A549 (cell line): ENCODE measurements around the gene TWIST2. TPM values are rescaled to one million over a fixed set of nuclear protein-coding genes. Genes with fewer than 3 reads are reported as not detected.

Source experiments
- ATAC-seq, 2 experiments: fragments of 200-7000 bp in 1 of 2; fragments of >200 bp in 1 of 2; cut with Nextera tagmentation in 1 of 2; cut with Tn5 transposase in 1 of 2; 3 replicates each; pipeline versions ENCODE4 v1.8.0 to v1.9.1; 2018 to 2020; ENCODE audit warnings: mild to moderate bottlenecking in 1 of 2, moderate library complexity in 1 of 2
- CTCF ChIA-PET: fragments of 300-600 bp; sonication (Branson Sonifier 250); formaldehyde crosslinking; extraction: SDS; loops from one replicate; lab custom pipeline; 2021; ENCODE audit warnings: antibody characterized with exemption, inconsistent platforms; lab: Yijun Ruan, JAX
- POLR2A ChIA-PET: fragments of 350-600 bp; formaldehyde crosslinking; extraction: SDS; loops from one replicate; lab custom pipeline; 2021; ENCODE audit warnings: antibody characterized with exemption, inconsistent platforms; lab: Yijun Ruan, JAX
- DNase-seq, 2 experiments: peaks; one replicate each; pipeline versions ENCODE4 v3.0.0 to v3.0.0-alpha.2; 2011 to 2016; ENCODE audit warnings: low read depth in 1 of 2, low spot score in 1 of 2
- FAIRE-seq: peaks from 2 replicates; lab custom pipeline; 2011; peaks lifted over from hg19 to GRCh38; lab: Jason Lieb, UNC
- H3K27ac ChIP-seq, 2 experiments: fragments of >200 bp; sonication (Bioruptor Twin); formaldehyde crosslinking; 3 replicates each; pipeline ENCODE4 v1.5.1; 2016 to 2017
- H3K4me1 ChIP-seq: fragments of >200 bp; sonication (Bioruptor Twin); formaldehyde crosslinking; 3 replicates; pipeline ENCODE4 v1.6.1; 2016
- H3K4me2 ChIP-seq: fragments of >200 bp; sonication (Bioruptor Twin); formaldehyde crosslinking; 3 replicates; pipeline ENCODE4 v1.6.1; 2016
- H3K4me3 ChIP-seq: fragments of >200 bp; sonication (Bioruptor Twin); formaldehyde crosslinking; 3 replicates; pipeline ENCODE4 v1.5.1; 2016
- H3K9me3 ChIP-seq: fragments of >200 bp; sonication (Bioruptor Twin); formaldehyde crosslinking; 3 replicates; pipeline ENCODE4 v1.6.1; 2016
- CBX8 ChIP-seq: fragments of 200-600 bp; sonication (generic); IDR thresholded peaks from 2 replicates; pipeline ENCODE4 v1.6.1; 2016
- E2F6 ChIP-seq: IDR thresholded peaks from 2 replicates; pipeline ENCODE4 v1.6.1; 2012; ENCODE audit warnings: low read depth, borderline replicate concordance
- EHF ChIP-seq: fragments of 250-450 bp; sonication (Bioruptor Pico); IDR thresholded peaks from 2 replicates; pipeline ENCODE4 v1.5.0; 2020; ENCODE audit warnings: mild to moderate bottlenecking
- HES2 ChIP-seq: fragments of >200 bp; sonication (Bioruptor Twin); formaldehyde crosslinking; IDR thresholded peaks from 2 replicates; pipeline ENCODE4 v1.6.1; 2016
- HEYL ChIP-seq: fragments of 250-450 bp; sonication (Bioruptor Pico); IDR thresholded peaks from 2 replicates; pipeline ENCODE4 v1.8.0; 2021; ENCODE audit warnings: mild to moderate bottlenecking, moderate library complexity
- HOXA7 ChIP-seq: fragments of 250-450 bp; sonication (Bioruptor Pico); IDR thresholded peaks from 2 replicates; pipeline ENCODE4 v1.5.0; 2020; ENCODE audit warnings: mild to moderate bottlenecking, moderate library complexity
- HOXB5 ChIP-seq: fragments of 250-450 bp; sonication (Bioruptor Pico); IDR thresholded peaks from 2 replicates; pipeline ENCODE4 v1.5.0; 2020; ENCODE audit warnings: mild to moderate bottlenecking, moderate library complexity
- KDM1A ChIP-seq: fragments of 200-600 bp; sonication (generic); IDR thresholded peaks from 2 replicates; pipeline ENCODE4 v1.6.1; 2016; ENCODE audit warnings: low read depth, mild to moderate bottlenecking
- KDM5A ChIP-seq: fragments of 200-600 bp; sonication (generic); IDR thresholded peaks from 2 replicates; pipeline ENCODE4 v1.6.1; 2016; ENCODE audit warnings: antibody characterized with exemption, mild to moderate bottlenecking
- NR3C1 ChIP-seq: fragments of >200 bp; sonication (Bioruptor Twin); formaldehyde crosslinking; IDR thresholded peaks from 3 replicates; pipeline ENCODE4 v1.6.1; 2017
- RAD21 ChIP-seq, 2 experiments: fragments of >200 bp in 1 of 2; sonication (Bioruptor Twin) in 1 of 2; formaldehyde crosslinking in 1 of 2; IDR thresholded peaks in 1 of 2; conservative IDR thresholded peaks in 1 of 2; 2 replicates in 1 of 2; 3 replicates in 1 of 2; pipeline ENCODE4 v1.6.1; 2012 to 2018; ENCODE audit warnings: inconsistent platforms in 1 of 2
- RARB ChIP-seq: fragments of 250-450 bp; sonication (Bioruptor Pico); IDR thresholded peaks from 2 replicates; pipeline ENCODE4 v1.8.0; 2021; ENCODE audit warnings: mild to moderate bottlenecking, moderate library complexity
- RNF2 ChIP-seq: fragments of 200-600 bp; sonication (generic); IDR thresholded peaks from 2 replicates; pipeline ENCODE4 v1.6.1; 2016; ENCODE audit warnings: low read depth, mild to moderate bottlenecking, antibody characterized with exemption, moderate library complexity, borderline replicate concordance
- TP53 ChIP-seq: fragments of 250-450 bp; sonication (Bioruptor Pico); IDR thresholded peaks from 2 replicates; pipeline ENCODE4 v1.5.0; 2021; ENCODE audit warnings: mild to moderate bottlenecking, moderate library complexity
- ZC3H11A ChIP-seq: fragments of 450-650 bp; IDR thresholded peaks from 2 replicates; pipeline ENCODE4 v1.6.1; 2014; ENCODE audit warnings: antibody characterized with exemption, mild to moderate bottlenecking
- ZFP36 ChIP-seq: fragments of 450-650 bp; IDR thresholded peaks from 2 replicates; pipeline ENCODE4 v1.6.1; 2014; ENCODE audit warnings: borderline replicate concordance; ENCODE audit not compliant: partially characterized antibody
- ZNF302 ChIP-seq: fragments of 250-450 bp; sonication (Bioruptor Pico); IDR thresholded peaks from 2 replicates; pipeline ENCODE4 v1.9.0; 2021; ENCODE audit warnings: inconsistent platforms, mild to moderate bottlenecking, moderate library complexity
- ZSCAN20 ChIP-seq: fragments of 250-450 bp; sonication (Bioruptor Pico); IDR thresholded peaks from 2 replicates; pipeline ENCODE4 v1.8.0; 2022; ENCODE audit warnings: mild to moderate bottlenecking, moderate library complexity
- WGBS: methylation state at CpG from one replicate; pipeline ENCODE4 v1.1.6; 2017; ENCODE audit errors: missing lambda C conversion rate; 5-methylcytosine and 5-hydroxymethylcytosine counted together
- polyA plus RNA-seq, 4 experiments: library from polyadenylated mRNA; depleted of rRNA in 3 of 4; stranded (reverse); fragments of >200 nt; fragmentation: RNase III in 1 of 4; extraction: RNeasy Plus Mini Kit Qiagen cat#74134 plus additional on column Dnase treatment in 1 of 4; gene quantifications; 2 replicates in 3 of 4; 3 replicates in 1 of 4; pipeline ENCODE4 v1.2.3, GENCODE V29; 2011 to 2017
- TF ChIP-seq, protein P1 (sequence below): fragments of >200 bp; sonication (Bioruptor Twin); formaldehyde crosslinking; IDR thresholded peaks from 3 replicates; pipeline ENCODE4 v1.6.1; 2016

The TWIST2 gene
- polyA plus RNA-seq, 2 of the 4 experiments (the other 2 are of a cell fraction): 7.1 to 8.2 TPM

- DNase-seq: no peak
- H3K27ac ChIP-seq: no peak overlapping the region
- ATAC-seq: no peak
- H3K4me1 ChIP-seq: no peaks in the 10 kb centered on the region
- H3K9me3 ChIP-seq: no peaks in the 10 kb centered on the region
- CTCF ChIA-PET: interaction anchor here (0.8 to 1.6 kb wide), 3 partner anchors 8 to 499 kb away, joined by 3 to 6 read pairs (median 4); no protein-coding TSS in a partner anchor
- FAIRE-seq: no peak
- POLR2A ChIA-PET: no interaction called here
- H3K4me3 ChIP-seq: no peak overlapping the region
- H3K4me2 ChIP-seq: no peak overlapping the region
- TF ChIP-seq RNF2: no peak
- no peak for TF ChIP-seq CBX8
- TF ChIP-seq ZNF302 (CRISPR knock-in tag): no peak
- TF ChIP-seq RARB: no peak
- TF ChIP-seq RAD21 (conservative IDR thresholded peaks at IDR 0.05 in 1 of 2, IDR thresholded peaks at IDR 0.05 in 1 of 2): no peak
- TF ChIP-seq KDM5A: no peak
- no peak for TF ChIP-seq HOXB5
- no peak for TF ChIP-seq HES2
- 92% methylated on average over 16 of the region's 16 CpGs for WGBS
Observed at GRCh38 chr2:238856713-238857567, 9.1 kb downstream of the TWIST2 start.

- Histone ChIP-seq H3K4me2 (no peak overlapping the region), H3K4me3 (no peak overlapping the region)
- TF ChIP-seq ZSCAN20 (CRISPR knock-in tag) (no peak), EHF (CRISPR knock-in tag) (no peak)
- TF ChIP-seq, all 56 proteins: peak for 0
- 94% methylated on average over 4 of the region's 4 CpGs for WGBS
- no peak for FAIRE-seq
- H3K9me3 ChIP-seq: no peaks in the 10 kb centered on the region
- H3K27ac ChIP-seq: no peak overlapping the region
- no peak for ATAC-seq
- CTCF ChIA-PET: interaction anchor here (0.9 to 1.6 kb wide), 3 partner anchors 9 to 550 kb away, joined by 3 to 6 read pairs (median 4); no protein-coding TSS in a partner anchor
- peaks cover 6% of the 10 kb centered on the region; the same call in 2 of the 3 replicates for H3K4me1 ChIP-seq
- no peak for DNase-seq
- POLR2A ChIA-PET: no interaction called here
Observed at GRCh38 chr2:238857959-238858358, 10.1 kb downstream of the TWIST2 start.

DNA sequence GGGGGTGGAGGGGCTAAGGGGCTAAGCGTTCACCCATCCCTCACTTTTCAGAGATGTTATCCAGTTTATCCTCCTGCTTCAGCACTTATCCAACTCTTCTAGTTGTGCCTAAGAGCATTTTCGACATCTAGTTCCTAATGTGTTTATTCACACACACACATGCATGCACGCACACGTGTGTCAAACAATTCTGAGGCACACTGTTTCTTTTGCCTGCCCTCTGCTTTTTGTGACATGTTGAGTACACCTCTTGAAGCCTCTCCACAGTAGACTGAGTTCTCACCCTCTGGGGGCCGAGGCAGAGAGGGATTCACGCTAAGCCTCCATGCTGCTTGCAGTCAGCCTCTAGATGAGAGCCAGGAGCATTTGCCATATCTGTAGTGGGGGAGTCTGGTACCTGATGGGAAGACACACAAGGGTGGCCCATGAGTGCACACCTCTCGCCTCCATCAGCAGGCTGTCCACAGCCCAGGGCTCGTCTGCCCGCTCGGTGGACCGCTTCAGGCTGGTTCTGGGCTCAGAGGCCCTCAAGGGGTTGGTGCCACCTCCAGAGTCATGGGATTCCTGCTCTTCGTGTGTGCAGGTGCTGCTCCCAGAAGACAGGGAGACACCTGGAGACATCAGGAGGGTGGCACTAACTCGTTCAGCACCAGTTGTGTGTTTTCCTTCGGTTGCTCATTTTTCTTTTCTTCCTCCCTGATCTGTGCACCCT, 11.9 kb downstream of the TWIST2 start:
- Histone ChIP-seq H3K4me3 (no peak overlapping the region), H3K27ac (0 out of 6 replicates have a peak overlapping the region, but pooled peaks of 1 of the 2 experiments have one; percentile 30), H3K9me3 (no peaks in the 10 kb centered on the region), H3K4me2 (no peak overlapping the region), H3K4me1 (peaks cover 22% of the 10 kb centered on the region)
- ChIA-PET POLR2A (no interaction called here), CTCF (interaction anchor here (0.6 kb wide), 1 partner anchor 73 kb away, joined by 3 read pairs; no protein-coding TSS in a partner anchor)
- WGBS: 85% methylated on average over 12 of the region's 14 CpGs
- DNase-seq: no peak
- no peak for ATAC-seq
- no peak for TF ChIP-seq EHF (CRISPR knock-in tag)
- TF ChIP-seq KDM5A: no peak
- no peak for TF ChIP-seq TP53 (CRISPR knock-in tag)
- TF ChIP-seq ZC3H11A: no peak
- no peak for TF ChIP-seq E2F6
- TF ChIP-seq HEYL: no peak
- no peak for TF ChIP-seq HOXA7
- TF ChIP-seq, protein P1, sequence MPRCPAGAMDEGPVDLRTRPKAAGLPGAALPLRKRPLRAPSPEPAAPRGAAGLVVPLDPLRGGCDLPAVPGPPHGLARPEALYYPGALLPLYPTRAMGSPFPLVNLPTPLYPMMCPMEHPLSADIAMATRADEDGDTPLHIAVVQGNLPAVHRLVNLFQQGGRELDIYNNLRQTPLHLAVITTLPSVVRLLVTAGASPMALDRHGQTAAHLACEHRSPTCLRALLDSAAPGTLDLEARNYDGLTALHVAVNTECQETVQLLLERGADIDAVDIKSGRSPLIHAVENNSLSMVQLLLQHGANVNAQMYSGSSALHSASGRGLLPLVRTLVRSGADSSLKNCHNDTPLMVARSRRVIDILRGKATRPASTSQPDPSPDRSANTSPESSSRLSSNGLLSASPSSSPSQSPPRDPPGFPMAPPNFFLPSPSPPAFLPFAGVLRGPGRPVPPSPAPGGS: no peak
- TF ChIP-seq KDM1A: no peak
- no peak for TF ChIP-seq ZFP36
- TF ChIP-seq NR3C1: no peak
- no peak for FAIRE-seq
